ENCODE measurements around the gene DDX27.
"Not testable (repeated sequence)": the region's sequence is repeated elsewhere in the genome, so short reads cannot be mapped to it uniquely, and the experiment has no call there.

The DDX27 gene, protein sequence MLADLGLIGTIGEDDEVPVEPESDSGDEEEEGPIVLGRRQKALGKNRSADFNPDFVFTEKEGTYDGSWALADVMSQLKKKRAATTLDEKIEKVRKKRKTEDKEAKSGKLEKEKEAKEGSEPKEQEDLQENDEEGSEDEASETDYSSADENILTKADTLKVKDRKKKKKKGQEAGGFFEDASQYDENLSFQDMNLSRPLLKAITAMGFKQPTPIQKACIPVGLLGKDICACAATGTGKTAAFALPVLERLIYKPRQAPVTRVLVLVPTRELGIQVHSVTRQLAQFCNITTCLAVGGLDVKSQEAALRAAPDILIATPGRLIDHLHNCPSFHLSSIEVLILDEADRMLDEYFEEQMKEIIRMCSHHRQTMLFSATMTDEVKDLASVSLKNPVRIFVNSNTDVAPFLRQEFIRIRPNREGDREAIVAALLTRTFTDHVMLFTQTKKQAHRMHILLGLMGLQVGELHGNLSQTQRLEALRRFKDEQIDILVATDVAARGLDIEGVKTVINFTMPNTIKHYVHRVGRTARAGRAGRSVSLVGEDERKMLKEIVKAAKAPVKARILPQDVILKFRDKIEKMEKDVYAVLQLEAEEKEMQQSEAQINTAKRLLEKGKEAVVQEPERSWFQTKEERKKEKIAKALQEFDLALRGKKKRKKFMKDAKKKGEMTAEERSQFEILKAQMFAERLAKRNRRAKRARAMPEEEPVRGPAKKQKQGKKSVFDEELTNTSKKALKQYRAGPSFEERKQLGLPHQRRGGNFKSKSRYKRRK

DNA sequence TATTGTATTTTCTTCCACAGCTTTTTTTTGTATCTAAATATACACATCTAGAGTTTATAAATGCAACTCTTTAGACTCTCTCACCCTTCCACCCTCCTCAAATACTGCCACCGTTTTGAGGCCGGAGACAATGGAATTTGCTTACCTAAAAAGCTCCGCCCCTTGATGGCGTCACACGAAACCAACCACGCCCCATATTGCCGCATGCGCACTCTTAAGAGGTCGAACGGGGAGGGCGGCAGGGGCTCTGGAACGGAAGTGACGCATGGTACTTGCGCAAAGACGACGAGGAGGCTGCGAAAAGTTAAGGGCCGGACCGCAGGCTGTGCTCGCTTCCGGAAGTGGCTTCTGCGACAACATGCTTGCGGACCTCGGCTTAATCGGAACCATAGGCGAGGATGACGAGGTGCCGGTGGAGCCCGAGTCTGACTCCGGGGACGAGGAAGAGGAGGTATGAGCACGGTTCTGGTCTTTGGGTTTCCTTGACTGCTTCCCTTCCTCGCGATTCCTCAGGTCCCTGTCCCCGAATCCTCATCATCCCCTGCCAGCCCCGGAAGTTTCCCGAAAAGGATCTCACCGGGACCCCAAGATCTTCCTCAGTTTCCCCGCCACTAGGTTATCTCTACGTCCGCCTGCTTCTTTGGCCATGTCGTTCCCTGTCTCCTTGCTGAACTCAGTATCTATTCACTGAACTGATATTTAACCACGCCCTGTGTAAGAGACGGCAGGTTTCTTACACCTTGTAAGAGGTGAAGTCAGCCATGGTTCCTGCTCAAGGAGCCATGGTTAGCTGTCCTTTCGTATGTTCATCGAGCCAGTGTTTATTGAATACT lies at the start of gene DDX27:
DDX27 (plus strand) TSS at position 326 of the 833 bp plus-strand sequence; CDS start at position 359, 33 bp downstream.
- DNase-seq (ENCODE audit: low read depth in 2 of 2) = peak; percentile 91 to 96

DNA sequence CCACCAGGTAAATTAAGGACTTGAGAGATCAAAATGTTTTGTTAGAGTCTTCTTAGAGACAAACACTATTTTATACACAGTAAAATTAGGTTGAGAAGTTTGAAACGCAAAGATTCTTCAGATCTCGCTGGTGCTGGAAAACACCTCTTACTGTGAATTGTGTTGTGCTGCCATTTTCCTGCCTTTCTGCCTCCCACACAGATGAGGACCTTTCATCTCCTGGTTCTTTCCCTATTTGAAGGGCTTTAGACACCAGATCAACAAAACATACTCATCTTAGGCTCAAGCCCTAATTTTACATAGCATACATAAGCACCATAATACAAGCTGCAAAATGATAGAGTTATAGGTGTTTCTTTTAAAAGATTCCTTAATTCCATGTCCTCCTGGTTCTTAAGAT lies 49.7 kb upstream of the DDX27 start:
- DNase-seq (ENCODE audit: low read depth in 2 of 2) = no peak

DNA sequence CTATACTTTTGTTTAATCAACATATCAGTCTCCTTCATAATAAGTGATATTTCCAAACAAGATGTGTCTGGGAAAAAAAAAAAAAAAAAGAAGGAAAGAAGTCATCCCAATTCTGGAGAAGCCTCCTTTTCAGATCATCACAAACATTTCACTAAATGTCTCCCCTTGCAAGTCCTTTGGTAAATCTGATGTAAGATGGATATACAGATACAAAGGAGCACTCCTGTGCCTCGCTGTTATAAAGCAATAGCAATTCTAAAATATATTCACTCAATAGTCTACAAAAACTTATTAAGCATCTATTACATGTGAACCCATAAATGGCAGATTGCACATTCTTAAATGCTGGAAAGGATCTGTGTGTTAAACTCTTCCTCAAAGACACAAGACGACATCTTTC lies 48.5 kb upstream of the DDX27 start:
- no peak for DNase-seq (ENCODE audit: low read depth in 2 of 2)

DNA sequence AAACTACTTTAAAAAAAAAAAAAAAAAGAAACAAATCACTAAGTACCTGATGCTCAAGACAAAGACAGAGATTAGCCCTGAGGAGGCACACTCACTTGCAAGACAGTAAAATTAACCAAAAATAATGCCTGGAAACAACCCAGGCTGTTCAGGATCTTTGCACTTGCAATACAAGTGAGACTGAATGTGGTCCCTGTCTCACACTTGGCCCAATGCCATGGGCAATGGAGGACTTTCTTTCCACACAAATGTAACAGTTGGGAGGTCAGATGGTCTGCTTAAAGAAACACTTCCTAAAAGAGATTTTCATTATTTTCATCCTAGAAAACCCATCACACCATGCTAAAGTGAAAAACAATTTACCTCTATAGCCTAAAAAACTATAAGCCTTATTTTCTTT lies 47.3 kb upstream of the DDX27 start:
- no peak for DNase-seq (ENCODE audit: low read depth in 2 of 2)

DNA sequence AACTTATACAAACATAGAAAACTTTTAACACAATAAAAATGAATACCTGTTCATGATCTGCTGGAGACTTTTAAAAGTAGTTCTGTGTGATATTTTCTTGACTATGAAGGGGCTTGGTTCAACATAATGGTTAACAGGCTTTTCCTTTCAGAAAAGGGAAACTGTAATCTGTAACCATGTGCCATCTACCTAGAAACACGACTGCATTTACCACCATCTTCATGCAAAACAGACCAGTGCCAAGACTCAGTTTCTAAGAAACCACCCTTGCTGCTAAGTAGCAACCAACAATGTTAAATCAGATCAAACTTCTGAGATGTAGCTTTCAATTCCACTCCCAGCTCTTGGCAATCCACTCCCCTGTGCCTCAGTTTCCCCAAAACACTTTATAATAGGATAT lies 46.8 kb upstream of the DDX27 start:
- no peak for DNase-seq (ENCODE audit: low read depth in 2 of 2)

DNA sequence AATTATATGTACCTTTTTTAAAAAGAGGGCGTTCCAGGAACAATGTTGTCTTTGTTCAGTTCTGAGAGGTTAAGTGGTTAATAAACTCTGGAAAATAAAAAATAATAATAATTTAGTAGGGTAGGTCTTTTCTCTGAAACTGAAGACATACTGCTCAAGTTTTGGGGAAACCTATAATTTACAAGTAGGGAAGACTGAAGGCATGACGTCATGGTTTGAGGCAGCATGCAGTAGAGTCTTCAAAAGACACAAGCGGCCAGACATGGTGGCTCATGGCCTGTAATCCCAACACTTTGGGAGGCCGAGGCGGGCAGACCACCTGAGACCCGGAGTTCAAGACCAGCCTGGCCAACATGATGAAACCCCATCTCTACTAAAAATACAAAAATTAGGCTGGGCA lies 45.0 kb upstream of the DDX27 start:
- DNase-seq (ENCODE audit: low read depth in 2 of 2) = no peak

DNA sequence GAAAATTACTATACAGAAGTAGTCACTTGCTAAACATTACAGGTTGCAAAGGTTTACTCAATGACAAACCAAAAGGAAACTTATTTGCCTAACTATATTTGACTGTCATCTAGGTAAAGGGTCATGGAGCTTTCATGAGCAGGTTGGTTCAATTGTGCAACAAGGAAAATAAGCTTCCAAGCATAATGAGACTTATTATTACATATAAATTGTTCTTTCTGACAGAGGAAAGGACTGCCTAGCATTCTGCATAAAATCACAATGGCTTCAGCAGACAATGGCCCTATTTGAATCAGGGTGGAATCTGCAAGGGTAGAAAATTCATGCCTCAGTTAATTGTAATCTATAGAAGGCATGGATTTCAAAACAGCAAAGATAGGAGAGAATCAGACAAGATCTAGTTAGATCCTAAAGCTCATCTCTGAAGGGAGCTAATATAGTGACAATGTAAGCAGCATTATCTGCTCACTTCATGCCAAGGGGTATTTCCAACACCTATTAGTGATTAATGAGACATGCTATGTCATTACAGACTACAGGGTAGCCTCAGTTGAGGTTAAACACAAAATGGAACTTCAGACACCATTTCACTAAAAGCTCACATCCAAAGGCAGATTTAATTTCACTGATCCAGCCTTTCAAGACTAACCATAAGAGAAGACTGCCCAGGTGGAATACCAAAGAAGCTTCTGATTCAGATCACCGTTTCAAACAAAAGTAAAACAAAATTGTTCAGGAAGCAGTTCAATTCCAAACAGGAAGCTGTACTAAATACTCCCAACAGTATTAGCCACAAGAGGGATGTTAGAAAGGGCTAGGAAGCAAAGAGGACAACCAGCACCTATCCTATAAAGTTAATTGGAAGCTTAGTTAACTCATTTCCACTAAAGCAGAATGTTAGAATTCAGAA lies 39.6 kb upstream of the DDX27 start:
- DNase-seq (ENCODE audit: low read depth in 2 of 2) = no peak

DNA sequence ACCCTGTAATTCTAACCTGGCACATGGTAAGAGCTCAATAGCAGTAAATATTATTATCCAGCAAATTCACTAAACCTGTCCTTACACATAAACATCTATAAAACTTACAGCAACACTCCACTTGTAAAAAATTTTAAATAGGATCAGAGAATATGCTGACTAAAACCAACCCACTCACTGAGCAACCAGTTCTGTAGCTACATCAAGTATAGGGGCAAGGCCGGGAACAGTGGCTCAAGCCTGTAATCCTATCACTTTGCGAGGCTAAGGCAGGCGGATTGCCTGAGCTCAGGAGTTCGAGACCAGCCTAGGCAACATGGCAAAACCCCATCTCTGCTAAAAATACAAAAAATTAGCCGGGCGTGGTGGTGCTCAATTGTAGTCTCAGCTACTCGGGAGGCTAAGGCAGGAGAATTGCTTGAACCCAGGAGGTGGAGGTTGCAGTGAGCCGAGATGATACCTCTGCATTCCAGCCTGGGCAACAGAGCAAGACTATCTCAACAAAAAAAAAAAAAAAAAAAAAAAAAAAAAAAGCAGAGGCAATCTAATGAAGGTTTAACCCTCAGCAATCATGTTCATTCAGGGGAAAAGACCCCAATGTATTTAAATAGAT lies 37.8 kb upstream of the DDX27 start:
- no peak for DNase-seq (ENCODE audit: low read depth in 2 of 2)

DNA sequence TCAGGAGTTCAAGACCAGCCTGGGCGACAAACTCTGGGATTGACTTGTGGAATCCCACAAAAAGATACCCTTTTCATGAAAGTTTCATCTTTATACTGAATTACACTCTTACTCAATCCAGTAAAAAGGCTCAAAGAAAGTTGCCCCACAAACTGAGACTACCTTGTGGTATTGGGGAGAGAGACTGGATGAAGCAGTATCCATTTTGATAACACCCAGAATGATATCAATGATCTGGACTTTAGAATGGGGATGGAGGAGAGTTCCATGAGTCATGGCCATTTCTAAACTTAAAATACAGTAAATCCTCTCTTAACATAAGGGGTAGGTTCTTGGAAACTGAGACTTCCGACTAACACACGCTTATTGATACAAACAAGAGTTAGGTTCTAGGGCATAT lies 35.8 kb upstream of the DDX27 start:
- no peak for DNase-seq (ENCODE audit: low read depth in 2 of 2)

DNA sequence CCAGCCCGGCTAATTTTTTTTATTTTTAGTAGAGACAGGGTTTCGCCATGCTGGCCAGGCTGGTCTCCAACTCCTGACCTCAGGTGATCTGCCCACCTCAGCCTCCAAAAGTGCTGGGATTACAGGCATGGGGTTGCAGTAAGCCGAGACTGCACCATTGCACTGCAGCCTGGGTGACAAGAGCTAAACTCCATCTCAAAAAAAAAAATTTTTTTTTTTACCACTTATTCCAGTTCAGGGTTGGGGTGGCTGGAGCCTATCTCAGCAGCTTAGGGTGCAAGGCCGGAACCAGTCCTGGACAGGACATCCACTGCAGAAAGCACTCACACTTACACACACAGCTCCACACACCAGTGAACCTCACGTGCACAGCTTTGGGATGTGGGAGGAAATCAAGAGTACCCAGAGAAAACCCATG lies 35.1 kb upstream of the DDX27 start:
- not testable (repeated sequence) for DNase-seq (ENCODE audit: low read depth in 2 of 2)

DNA sequence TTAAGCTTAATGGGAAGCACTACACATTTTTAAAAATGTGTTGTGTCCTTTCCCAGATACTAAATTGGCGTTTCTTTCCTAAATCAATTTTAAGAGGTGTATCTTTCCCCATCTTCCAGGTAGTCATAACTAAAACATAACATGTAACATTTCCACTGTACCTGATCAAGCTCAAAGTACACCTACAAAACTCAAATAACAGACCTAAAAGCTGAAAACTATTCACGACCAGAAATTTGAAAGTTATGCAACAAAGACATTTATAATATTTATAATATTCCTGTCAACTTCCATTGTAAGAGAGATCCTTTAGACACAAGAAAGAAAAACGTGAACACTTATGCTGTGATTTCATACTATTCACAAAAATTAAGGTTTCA lies 34.5 kb upstream of the DDX27 start:
- no peak for DNase-seq (ENCODE audit: low read depth in 2 of 2)

DNA sequence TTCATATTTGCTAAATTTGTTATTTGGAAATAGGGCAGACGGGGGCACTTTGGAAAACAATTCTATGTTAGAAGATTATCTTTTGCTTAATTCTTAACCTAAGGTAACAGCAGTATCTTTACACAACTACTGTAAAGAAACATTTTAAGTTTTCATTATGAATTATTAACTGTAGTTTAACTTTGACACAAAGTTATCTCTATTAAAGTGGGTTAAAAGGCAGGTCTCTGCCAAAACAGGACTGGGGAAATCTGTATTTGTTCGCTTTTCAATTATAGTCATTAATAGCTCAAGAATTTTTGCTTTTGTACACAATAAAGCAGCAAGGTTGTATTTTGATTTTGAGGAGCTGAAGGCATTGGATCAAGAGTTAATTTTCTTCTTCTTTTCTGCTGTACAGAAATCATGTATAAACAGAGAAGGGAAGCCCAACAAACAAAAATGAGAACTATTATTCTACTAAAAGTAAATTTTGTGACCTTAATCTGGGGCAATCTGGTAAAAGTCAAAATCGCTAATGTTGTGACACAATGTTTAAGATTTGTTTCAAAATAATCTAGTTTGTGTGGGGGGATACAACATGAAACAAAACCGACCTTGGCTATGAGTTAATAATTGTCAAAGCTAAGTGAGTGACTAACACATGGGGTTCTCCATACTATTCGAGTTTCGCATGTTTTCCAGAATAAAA lies 34.0 kb upstream of the DDX27 start:
- no peak for DNase-seq (ENCODE audit: low read depth in 2 of 2)

DNA sequence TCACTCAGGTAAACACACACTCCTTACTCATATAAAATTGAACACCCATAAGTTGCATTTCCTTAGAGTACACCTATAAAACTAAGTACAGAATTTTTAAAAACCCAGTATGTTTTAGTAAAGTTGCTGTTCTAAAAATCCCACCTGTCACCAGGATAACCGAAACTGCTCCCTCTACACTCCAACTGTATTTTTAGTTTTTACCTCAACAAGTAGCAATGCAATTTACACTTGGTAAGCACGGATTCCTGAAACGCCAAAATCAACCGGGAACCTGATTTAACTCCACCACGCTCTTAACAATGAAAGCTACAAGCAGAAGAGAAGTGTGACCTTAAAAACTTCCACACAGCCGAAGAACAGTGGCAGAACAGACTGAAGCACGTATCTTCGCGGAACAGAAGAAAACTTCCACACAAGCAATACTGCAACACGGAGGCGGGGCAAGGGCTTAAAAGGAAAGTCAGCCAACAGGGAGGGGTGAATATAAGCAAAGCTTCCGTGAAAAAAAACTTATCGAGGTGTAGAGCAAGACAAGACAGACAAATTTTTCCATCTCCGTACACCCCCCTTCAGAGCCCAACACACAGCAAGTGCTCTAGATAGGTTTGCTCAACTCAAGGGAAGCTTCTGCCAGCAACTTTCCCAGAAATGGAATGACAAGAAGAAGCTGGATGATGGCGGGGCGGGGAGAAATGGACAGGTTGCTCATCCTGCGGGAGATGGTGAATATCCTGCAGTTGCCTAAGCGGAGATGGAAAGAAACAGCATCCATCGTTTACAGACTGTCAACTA lies 32.5 kb upstream of the DDX27 start:
- peak; percentile 47 to 53 for DNase-seq (ENCODE audit: low read depth in 2 of 2)

DNA sequence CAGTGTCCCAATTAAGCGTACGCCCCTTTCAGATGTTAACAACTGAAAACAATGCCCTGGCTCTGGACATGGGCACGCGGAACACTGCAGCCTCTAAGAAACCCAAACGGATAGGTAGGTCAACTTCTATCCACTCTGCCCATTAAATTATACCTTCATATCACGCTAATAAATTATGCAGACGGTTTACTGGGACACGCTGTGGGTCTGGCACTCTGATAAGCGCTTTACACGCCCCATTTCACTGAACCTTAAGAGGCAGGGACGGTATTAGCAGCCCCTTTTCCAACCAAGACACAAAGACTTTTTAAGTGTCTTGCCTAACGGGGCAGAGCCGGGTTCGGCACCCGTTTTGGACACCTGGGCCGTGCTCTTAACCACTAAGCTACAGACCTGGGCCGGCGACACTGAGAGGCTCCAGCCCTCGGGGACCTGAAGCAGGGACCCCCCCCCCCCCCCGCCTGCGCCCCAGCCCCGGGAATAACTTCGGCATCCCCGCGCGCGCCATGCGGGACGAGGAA lies 31.8 kb upstream of the DDX27 start:
- no peak for DNase-seq (ENCODE audit: low read depth in 2 of 2)

DNA sequence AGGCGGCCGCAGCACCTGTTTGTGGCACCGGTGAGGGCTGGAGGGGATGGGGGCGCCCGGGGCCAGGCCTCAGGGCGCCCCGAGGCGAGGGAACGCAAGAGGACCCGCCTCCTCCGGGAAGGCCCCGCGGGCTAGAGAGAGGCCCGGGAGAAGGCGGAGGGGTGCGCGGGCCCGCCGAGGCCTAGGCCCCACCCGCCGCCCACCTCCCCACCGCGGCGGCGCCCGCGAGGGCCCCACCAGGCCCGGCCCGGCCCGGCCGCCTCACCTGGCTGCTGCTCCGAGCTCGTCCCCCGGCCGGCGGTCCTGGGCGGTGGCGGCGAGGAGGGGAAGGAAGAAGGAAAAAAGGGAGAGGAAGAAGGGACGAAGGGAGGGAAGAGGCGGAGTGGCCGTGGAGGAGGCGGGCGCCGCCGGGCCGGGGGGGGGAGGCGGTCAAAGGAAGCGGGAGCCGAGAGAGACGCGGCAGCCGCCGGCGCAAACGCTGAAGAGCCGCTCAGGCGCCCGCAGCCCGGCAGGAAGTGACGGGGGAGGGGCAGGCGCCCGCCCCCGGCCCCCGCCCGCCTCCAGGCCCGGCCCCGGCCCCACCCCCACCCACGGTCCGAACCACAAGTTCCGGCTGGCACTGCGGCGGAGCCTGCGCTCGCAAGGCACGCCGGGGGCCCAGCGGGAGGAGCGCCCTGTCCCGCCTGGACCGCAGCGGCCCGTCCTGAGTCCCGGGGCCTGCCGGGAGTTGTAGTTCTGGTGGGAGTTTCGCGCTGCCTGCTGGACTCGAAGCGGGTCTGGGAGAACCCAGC lies 31.2 kb upstream of the DDX27 start, which contains the start of gene STAU1:
STAU1 (minus strand) TSS at position 484 of the 791 bp plus-strand sequence. CDS start 22,133 bp downstream, outside the sequence.
- DNase-seq (ENCODE audit: low read depth in 2 of 2) = peak; percentile 93 to 95

DNA sequence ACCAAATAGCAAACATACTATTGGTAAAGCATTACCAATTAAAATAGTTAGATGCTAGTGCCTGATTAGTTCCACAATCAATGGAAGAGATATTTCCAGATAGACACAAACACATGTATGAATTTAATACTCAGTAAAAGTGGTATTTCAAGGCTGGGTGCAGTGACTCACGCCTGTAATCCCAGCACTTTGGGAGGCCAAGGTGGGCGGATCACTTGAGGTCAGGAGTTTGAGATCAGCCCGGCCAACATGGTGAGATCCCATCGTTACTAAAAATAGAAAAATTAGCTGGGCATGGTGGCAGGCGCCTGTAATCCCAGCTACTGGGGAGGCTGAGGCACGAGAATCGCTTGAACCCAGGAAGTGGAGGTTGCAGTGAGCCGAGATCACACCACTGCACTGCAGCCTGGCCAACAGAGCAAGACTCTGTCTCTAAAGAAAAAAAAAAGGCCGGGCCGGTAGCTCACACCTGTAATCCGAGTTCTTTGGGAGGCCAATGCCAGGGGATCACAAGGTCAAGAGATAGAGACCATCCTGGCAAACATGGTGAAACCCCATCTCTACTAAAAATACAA lies 26.2 kb upstream of the DDX27 start:
- DNase-seq (ENCODE audit: low read depth in 2 of 2) = not testable (repeated sequence)

DNA sequence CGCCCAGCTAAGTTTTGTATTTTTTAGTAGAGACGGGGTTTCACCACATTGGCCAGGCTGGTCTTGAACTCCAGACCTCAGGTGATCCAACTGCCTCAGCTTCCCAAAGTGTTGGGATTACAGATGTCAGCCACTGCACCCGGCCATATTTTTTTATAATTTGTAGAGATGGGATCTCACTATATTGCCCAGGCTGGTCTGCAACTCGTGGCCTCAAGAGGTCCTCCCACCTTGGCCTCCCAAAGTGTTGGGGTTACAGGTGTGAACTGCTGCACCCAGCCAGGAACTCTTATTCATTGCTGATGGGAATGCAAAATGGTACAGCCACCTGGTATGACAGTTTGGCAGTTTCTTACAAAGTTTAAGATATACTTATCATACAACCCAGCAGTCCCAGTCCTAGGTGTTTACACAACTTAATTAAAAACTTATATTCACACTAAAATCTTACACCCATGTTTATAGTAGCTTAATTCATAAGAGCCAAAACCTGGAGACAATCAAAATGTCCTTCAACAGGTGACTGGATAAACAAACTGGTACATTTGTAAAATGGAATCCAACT lies 19.4 kb upstream of the DDX27 start:
- no peak for DNase-seq (ENCODE audit: low read depth in 2 of 2)

All from stimulated activated CD8-positive, alpha-beta memory T cell treated with anti-CD3 and anti-CD28 coated beads, Interleukin-15, amount 100 ng/mL, for 48 hours (primary cell).